ENCODE results near the gene IKZF4. TPM values are rescaled to one million over a fixed set of nuclear protein-coding genes. Genes with fewer than 3 reads are reported as not detected.

IKZF4 gene
- total RNA-seq, 1 donor from 2014 or later = 6.9 TPM

DNA sequence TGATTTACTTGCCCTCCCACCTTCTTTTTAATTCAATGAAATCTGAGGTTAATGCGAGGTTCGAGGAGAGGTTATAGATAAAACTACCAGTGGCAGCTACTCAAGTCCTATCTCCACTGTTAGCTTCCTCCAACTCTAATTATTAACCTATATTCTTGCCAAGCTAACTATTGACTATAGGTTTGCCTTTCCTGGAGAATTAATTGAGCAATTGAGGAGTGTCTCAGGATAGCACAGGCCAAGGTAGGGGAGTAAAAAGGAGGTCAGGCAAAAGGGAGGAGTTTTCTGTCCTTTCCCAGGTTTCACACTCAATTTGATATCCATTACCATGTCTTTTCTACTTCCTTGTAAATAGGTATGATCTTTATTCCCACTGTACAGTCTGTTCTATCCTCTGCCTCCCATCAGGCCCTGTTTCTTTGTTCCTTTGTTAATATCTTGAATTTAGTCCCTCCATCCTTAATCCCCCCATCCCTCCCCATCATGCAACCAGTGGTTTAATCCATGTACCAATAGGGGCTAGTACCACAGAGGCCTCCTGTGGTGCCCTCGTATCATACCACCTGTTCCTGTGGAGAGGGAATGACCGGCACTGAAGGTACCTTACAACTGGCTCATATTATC, 27.5 kb upstream of the IKZF4 start:
- TF ChIP-seq EZH2 (IDR thresholded peaks at IDR 0.05; ENCODE audit: insufficient read depth, low read length) = no peak
- TF ChIP-seq, protein P1, sequence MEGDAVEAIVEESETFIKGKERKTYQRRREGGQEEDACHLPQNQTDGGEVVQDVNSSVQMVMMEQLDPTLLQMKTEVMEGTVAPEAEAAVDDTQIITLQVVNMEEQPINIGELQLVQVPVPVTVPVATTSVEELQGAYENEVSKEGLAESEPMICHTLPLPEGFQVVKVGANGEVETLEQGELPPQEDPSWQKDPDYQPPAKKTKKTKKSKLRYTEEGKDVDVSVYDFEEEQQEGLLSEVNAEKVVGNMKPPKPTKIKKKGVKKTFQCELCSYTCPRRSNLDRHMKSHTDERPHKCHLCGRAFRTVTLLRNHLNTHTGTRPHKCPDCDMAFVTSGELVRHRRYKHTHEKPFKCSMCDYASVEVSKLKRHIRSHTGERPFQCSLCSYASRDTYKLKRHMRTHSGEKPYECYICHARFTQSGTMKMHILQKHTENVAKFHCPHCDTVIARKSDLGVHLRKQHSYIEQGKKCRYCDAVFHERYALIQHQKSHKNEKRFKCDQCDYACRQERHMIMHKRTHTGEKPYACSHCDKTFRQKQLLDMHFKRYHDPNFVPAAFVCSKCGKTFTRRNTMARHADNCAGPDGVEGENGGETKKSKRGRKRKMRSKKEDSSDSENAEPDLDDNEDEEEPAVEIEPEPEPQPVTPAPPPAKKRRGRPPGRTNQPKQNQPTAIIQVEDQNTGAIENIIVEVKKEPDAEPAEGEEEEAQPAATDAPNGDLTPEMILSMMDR (IDR thresholded peaks at IDR 0.05; ENCODE audit: insufficient read depth, low read depth, low read length) = no peak
- no peaks in the 10 kb centered on the region for H4K20me1 ChIP-seq (ENCODE audit: insufficient read depth, low read length)
- no peak overlapping the region for H2AFZ ChIP-seq (ENCODE audit: low read depth, low read length)
- Mint-ChIP-seq H3K9me3 (ENCODE audit: unreplicated experiment) (no peaks in the 10 kb centered on the region), H3K27ac (ENCODE audit: unreplicated experiment) (no peak overlapping the region), H3K4me1 (ENCODE audit: low read depth, unreplicated experiment) (no peaks in the 10 kb centered on the region), H3K27me3 (ENCODE audit: low read depth, unreplicated experiment) (no peaks in the 10 kb centered on the region), H3K4me3 (ENCODE audit: unreplicated experiment) (peak overlapping the region; percentile 34), H3K36me3 (ENCODE audit: low read depth, unreplicated experiment) (peaks cover 17% of the 10 kb centered on the region)
- H3K9ac ChIP-seq (ENCODE audit: low read length) = no peak overlapping the region
- H3K27ac ChIP-seq (ENCODE audit: low read depth, low read length) = no peak overlapping the region
- no peak overlapping the region for H3K4me2 ChIP-seq (ENCODE audit: low read length)
- FAIRE-seq = no peak
- H3K4me1 ChIP-seq (ENCODE audit: insufficient read depth, low read length) = peaks cover 6% of the 10 kb centered on the region
- H3K79me2 ChIP-seq (ENCODE audit: insufficient read depth, low read length) = peaks cover 6% of the 10 kb centered on the region
- H3K36me3 ChIP-seq (ENCODE audit: insufficient read depth, low read length) = peaks cover 47% of the 10 kb centered on the region
- H3K27me3 ChIP-seq (ENCODE audit: insufficient read depth, low read length) = no peaks in the 10 kb centered on the region
- DNase-seq (ENCODE audit: low read depth) = no peak
- H3K4me3 ChIP-seq (ENCODE audit: insufficient read depth, low read depth, low read length) = no peak overlapping the region
- no peaks in the 10 kb centered on the region for H3K9me3 ChIP-seq (ENCODE audit: insufficient read depth, low read depth, low read length)

DNA sequence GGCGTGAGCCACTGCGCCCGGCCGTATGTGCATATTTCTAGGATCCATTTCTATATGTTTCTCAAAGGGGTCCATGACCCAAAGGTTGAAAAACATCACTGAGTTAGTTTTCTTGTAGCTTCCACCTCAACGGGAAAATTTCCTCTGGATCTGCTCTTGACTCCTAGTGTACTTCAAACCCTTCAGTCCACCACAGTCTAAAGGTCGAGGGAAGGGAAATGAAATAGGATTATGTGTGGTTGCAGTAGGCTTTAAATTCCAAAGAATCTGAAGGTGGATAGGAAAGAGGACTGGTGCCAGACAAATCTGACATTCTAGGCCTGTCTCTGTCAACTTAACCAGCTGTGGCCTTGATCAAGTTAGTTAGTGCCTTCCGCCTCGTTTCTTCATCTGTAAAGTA, 25.5 kb upstream of the IKZF4 start:
- H3K27ac Mint-ChIP-seq (ENCODE audit: unreplicated experiment) = no peak overlapping the region
- Histone ChIP-seq H3K79me2 (ENCODE audit: insufficient read depth, low read length) (peaks cover 6% of the 10 kb centered on the region), H3K4me2 (ENCODE audit: low read length) (no peak overlapping the region), H3K36me3 (ENCODE audit: insufficient read depth, low read length) (peaks cover 38% of the 10 kb centered on the region), H3K27me3 (ENCODE audit: insufficient read depth, low read length) (no peaks in the 10 kb centered on the region), H3K9me3 (ENCODE audit: insufficient read depth, low read depth, low read length) (no peaks in the 10 kb centered on the region), H4K20me1 (ENCODE audit: insufficient read depth, low read length) (no peaks in the 10 kb centered on the region), H3K4me3 (ENCODE audit: insufficient read depth, low read depth, low read length) (no peak overlapping the region), H3K27ac (ENCODE audit: low read depth, low read length) (no peak overlapping the region), H2AFZ (ENCODE audit: low read depth, low read length) (no peak overlapping the region), H3K9ac (ENCODE audit: low read length) (no peak overlapping the region), H3K4me1 (ENCODE audit: insufficient read depth, low read length) (peaks cover 6% of the 10 kb centered on the region)
- no peak for DNase-seq (ENCODE audit: low read depth)
- H3K4me1 Mint-ChIP-seq (ENCODE audit: low read depth, unreplicated experiment) = no peaks in the 10 kb centered on the region
- no peaks in the 10 kb centered on the region for H3K9me3 Mint-ChIP-seq (ENCODE audit: unreplicated experiment)
- no peak for FAIRE-seq
- peaks cover 14% of the 10 kb centered on the region for H3K36me3 Mint-ChIP-seq (ENCODE audit: low read depth, unreplicated experiment)
- no peaks in the 10 kb centered on the region for H3K27me3 Mint-ChIP-seq (ENCODE audit: low read depth, unreplicated experiment)
- TF ChIP-seq, protein P1 (IDR thresholded peaks at IDR 0.05; ENCODE audit: insufficient read depth, low read depth, low read length) = no peak
- TF ChIP-seq EZH2 (IDR thresholded peaks at IDR 0.05; ENCODE audit: insufficient read depth, low read length) = no peak
- no peak overlapping the region for H3K4me3 Mint-ChIP-seq (ENCODE audit: unreplicated experiment)

DNA sequence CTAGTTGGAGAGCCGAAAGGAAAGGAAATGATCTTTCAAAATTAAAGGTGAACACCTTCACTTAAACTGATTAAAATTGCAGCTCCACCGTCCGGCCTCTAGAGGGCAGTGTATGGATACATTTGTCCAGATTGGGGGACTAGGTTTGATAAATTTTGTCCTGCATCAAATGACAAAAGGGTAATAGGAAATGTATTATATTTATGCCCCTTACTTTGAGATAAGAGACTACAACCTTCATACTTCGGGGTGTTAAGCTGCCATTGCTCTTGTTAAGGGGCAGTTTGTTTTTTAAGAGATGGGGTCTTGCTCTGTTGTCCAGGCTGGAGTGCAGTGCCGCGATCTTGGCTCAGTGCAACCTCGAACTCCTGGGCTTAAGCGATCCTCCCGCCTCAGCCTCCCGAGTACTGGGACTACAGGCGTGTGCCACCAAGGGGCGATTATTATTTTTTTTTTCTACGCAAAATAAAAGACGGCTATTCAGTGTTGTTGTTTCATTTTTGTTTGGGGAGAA, 24.6 kb upstream of the IKZF4 start:
- H2AFZ ChIP-seq (ENCODE audit: low read depth, low read length) = no peak overlapping the region
- H3K4me2 ChIP-seq (ENCODE audit: low read length) = peak overlapping the region; percentile 93
- H3K4me3 ChIP-seq (ENCODE audit: insufficient read depth, low read depth, low read length) = peak overlapping the region; percentile 85
- H3K9me3 Mint-ChIP-seq (ENCODE audit: unreplicated experiment) = no peaks in the 10 kb centered on the region
- H3K79me2 ChIP-seq (ENCODE audit: insufficient read depth, low read length) = peaks cover 6% of the 10 kb centered on the region
- H3K27me3 Mint-ChIP-seq (ENCODE audit: low read depth, unreplicated experiment) = no peaks in the 10 kb centered on the region
- peak overlapping the region; percentile 85 for H3K9ac ChIP-seq (ENCODE audit: low read length)
- H3K27me3 ChIP-seq (ENCODE audit: insufficient read depth, low read length) = no peaks in the 10 kb centered on the region
- DNase-seq (ENCODE audit: low read depth) = peak; percentile 18
- H3K36me3 Mint-ChIP-seq (ENCODE audit: low read depth, unreplicated experiment) = peaks cover 9% of the 10 kb centered on the region
- no peaks in the 10 kb centered on the region for H3K9me3 ChIP-seq (ENCODE audit: insufficient read depth, low read depth, low read length)
- H3K27ac Mint-ChIP-seq (ENCODE audit: unreplicated experiment) = peak overlapping the region; percentile 62
- FAIRE-seq = no peak
- H3K4me1 Mint-ChIP-seq (ENCODE audit: low read depth, unreplicated experiment) = no peaks in the 10 kb centered on the region
- no peak overlapping the region for H3K27ac ChIP-seq (ENCODE audit: low read depth, low read length)
- TF ChIP-seq, protein P1 (IDR thresholded peaks at IDR 0.05; ENCODE audit: insufficient read depth, low read depth, low read length) = peak; percentile 94
- no peak for TF ChIP-seq EZH2 (IDR thresholded peaks at IDR 0.05; ENCODE audit: insufficient read depth, low read length)
- peak overlapping the region; percentile 94 for H3K4me3 Mint-ChIP-seq (ENCODE audit: unreplicated experiment)
- peaks cover 6% of the 10 kb centered on the region for H3K4me1 ChIP-seq (ENCODE audit: insufficient read depth, low read length)
- no peaks in the 10 kb centered on the region for H4K20me1 ChIP-seq (ENCODE audit: insufficient read depth, low read length)
- H3K36me3 ChIP-seq (ENCODE audit: insufficient read depth, low read length) = peaks cover 29% of the 10 kb centered on the region

Data from astrocyte (in vitro differentiated cells and primary cell).